WTC11 (cell line): ENCODE measurements around the gene IMMT. TPM values are rescaled to one million over a fixed set of nuclear protein-coding genes. Genes with fewer than 3 reads are reported as not detected.

Source experiments
- ATAC-seq: fragments of 200-7000 bp; cut with Tn5 transposase; 2 replicates; pipeline ENCODE4 v1.10.0; 2021; ENCODE audit warnings: mild to moderate bottlenecking, moderate library complexity
- CTCF ChIA-PET: fragments of 300-600 bp; sonication (Branson Sonifier 250); formaldehyde crosslinking; loops from one replicate; lab custom pipeline; 2021; ENCODE audit warnings: antibody characterized with exemption; lab: Charles Lee
- POLR2A ChIA-PET: fragments of 350-600 bp; sonication (Branson Sonifier 250); formaldehyde crosslinking; loops from one replicate; lab custom pipeline; 2021; ENCODE audit warnings: antibody characterized with exemption; lab: Charles Lee
- DNase-seq: peaks from one replicate; pipeline ENCODE4 v3.0.0; 2021; ENCODE audit warnings: low spot score
- H3K27ac Mint-ChIP-seq: 2 replicates; pipeline ENCODE4 v1.8.0; 2021; ENCODE audit warnings: mixed read lengths
- H3K27me3 Mint-ChIP-seq: 2 replicates; pipeline ENCODE4 v1.8.0; 2021; ENCODE audit warnings: low read depth, mild to moderate bottlenecking, moderate library complexity, mixed read lengths
- H3K36me3 Mint-ChIP-seq: 2 replicates; pipeline ENCODE4 v1.8.0; 2021; ENCODE audit warnings: mixed read lengths
- H3K4me1 Mint-ChIP-seq: 2 replicates; pipeline ENCODE4 v1.8.0; 2022; ENCODE audit warnings: mixed read lengths
- H3K4me3 Mint-ChIP-seq: 2 replicates; pipeline ENCODE4 v1.8.0; 2021; ENCODE audit warnings: mild to moderate bottlenecking, moderate library complexity, mixed read lengths
- H3K9me3 Mint-ChIP-seq: 2 replicates; pipeline ENCODE4 v1.8.0; 2021; ENCODE audit warnings: mixed read lengths
- GRHL2 ChIP-seq: fragments of 250-450 bp; sonication (Bioruptor Pico); IDR thresholded peaks from 2 replicates; pipeline ENCODE4 v1.8.0; 2022; ENCODE audit warnings: mild to moderate bottlenecking, moderate library complexity; ENCODE audit not compliant: insufficient replicate concordance, severe bottlenecking
- JAZF1 ChIP-seq: fragments of 250-450 bp; sonication (Bioruptor Pico); IDR thresholded peaks from 2 replicates; pipeline ENCODE4 v1.9.0; 2021; ENCODE audit warnings: moderate library complexity, mild to moderate bottlenecking, inconsistent platforms
- MXD4 ChIP-seq: fragments of 250-450 bp; sonication (Bioruptor Pico); IDR thresholded peaks from 2 replicates; pipeline ENCODE4 v1.8.0; 2021; ENCODE audit warnings: mild to moderate bottlenecking, moderate library complexity, borderline replicate concordance
- NFE2L1 ChIP-seq: sonication (generic); formaldehyde crosslinking; IDR thresholded peaks from 2 replicates; pipeline ENCODE4 v1.8.1; 2023; ENCODE audit warnings: missing genetic modification reagents
- NFYB ChIP-seq: sonication (generic); formaldehyde crosslinking; conservative IDR thresholded peaks from 2 replicates; pipeline ENCODE4 v1.8.0; 2022; ENCODE audit warnings: low read depth, missing genetic modification reagents
- TEAD4 ChIP-seq: sonication (generic); formaldehyde crosslinking; IDR thresholded peaks from 2 replicates; pipeline ENCODE4 v1.8.0; 2022; ENCODE audit warnings: mild to moderate bottlenecking, missing genetic modification reagents
- ZBTB21 ChIP-seq: sonication (generic); formaldehyde crosslinking; IDR thresholded peaks from 2 replicates; pipeline ENCODE4 v1.8.1; 2023; ENCODE audit warnings: mild to moderate bottlenecking, missing genetic modification reagents, borderline replicate concordance
- ZNF138 ChIP-seq: sonication (generic); formaldehyde crosslinking; conservative IDR thresholded peaks from 2 replicates; pipeline ENCODE4 v1.8.1; 2022; ENCODE audit warnings: mild to moderate bottlenecking, moderate library complexity, missing genetic modification reagents
- ZNF219 ChIP-seq: sonication (generic); formaldehyde crosslinking; IDR thresholded peaks from 2 replicates; pipeline ENCODE4 v1.8.0; 2023; ENCODE audit warnings: missing genetic modification reagents, mild to moderate bottlenecking, borderline replicate concordance
- ZNF232 ChIP-seq: sonication (generic); formaldehyde crosslinking; IDR thresholded peaks from 2 replicates; pipeline ENCODE4 v1.8.0; 2022; ENCODE audit warnings: mild to moderate bottlenecking, missing genetic modification reagents
- ZNF317 ChIP-seq: sonication (generic); formaldehyde crosslinking; IDR thresholded peaks from 2 replicates; pipeline ENCODE4 v1.8.1; 2023; ENCODE audit warnings: low read depth, mild to moderate bottlenecking, moderate library complexity, missing genetic modification reagents, borderline replicate concordance
- ZNF671 ChIP-seq: fragments of 250-450 bp; sonication (Bioruptor Pico); IDR thresholded peaks from 2 replicates; pipeline ENCODE4 v1.8.0; 2021; ENCODE audit warnings: mild to moderate bottlenecking
- total RNA-seq: library from RNA; stranded (reverse); gene quantifications from 3 replicates; pipeline ENCODE4 v1.2.3, GENCODE V29; 2021
- TF ChIP-seq, protein P1 (sequence below): fragments of 250-450 bp; sonication (Bioruptor Pico); IDR thresholded peaks from 2 replicates; pipeline ENCODE4 v2.1.2; 2022; ENCODE audit warnings: mild to moderate bottlenecking, moderate library complexity
- TF ChIP-seq, protein P2 (sequence below): sonication (generic); formaldehyde crosslinking; IDR thresholded peaks from 2 replicates; pipeline ENCODE4 v1.8.1; 2023; ENCODE audit warnings: mild to moderate bottlenecking, moderate library complexity, missing genetic modification reagents
- TF ChIP-seq, protein P3 (sequence below): sonication (generic); formaldehyde crosslinking; IDR thresholded peaks from 2 replicates; pipeline ENCODE4 v1.8.0; 2023; ENCODE audit warnings: missing genetic modification reagents, mild to moderate bottlenecking, borderline replicate concordance
- TF ChIP-seq, protein P4 (sequence below): sonication (generic); formaldehyde crosslinking; IDR thresholded peaks from 2 replicates; pipeline ENCODE4 v1.8.1; 2023; ENCODE audit warnings: mild to moderate bottlenecking, missing genetic modification reagents
- TF ChIP-seq, protein P5 (sequence below): sonication (generic); formaldehyde crosslinking; IDR thresholded peaks from 2 replicates; pipeline ENCODE4 v1.8.1; 2023; ENCODE audit warnings: mild to moderate bottlenecking, missing genetic modification reagents, moderate library complexity
- TF ChIP-seq, protein P6 (sequence below): sonication (generic); formaldehyde crosslinking; IDR thresholded peaks from 2 replicates; pipeline ENCODE4 v1.8.1; 2022; ENCODE audit warnings: missing genetic modification reagents, borderline replicate concordance
- TF ChIP-seq, protein P7 (sequence below): sonication (generic); formaldehyde crosslinking; IDR thresholded peaks from 2 replicates; pipeline ENCODE4 v1.8.0; 2022; ENCODE audit warnings: mild to moderate bottlenecking, missing genetic modification reagents

Gene IMMT
- total RNA-seq, 1 experiment from 2014 or later, result 102 TPM

DNA sequence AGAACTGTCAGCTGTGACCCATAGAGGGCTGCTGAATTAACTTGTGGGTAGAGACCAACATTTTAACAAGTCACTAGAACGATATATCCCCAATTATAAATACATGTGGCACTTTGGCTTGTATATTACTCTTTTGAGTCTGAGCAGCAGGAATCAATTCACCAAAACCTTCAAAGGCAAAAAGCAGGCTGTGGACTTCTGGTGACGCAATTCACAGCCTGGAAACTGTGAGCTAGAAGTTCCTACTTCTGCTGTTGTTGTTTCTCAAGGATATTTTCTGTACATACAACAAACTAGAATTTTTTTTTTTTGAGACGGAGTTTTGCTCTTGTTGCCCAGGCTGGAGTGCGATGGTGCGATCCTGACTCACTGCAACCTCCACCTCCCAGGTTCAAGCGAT, 52.0 kb downstream of the IMMT start:
- Mint-ChIP-seq H3K36me3 (peaks cover 61% of the 10 kb centered on the region), H3K27me3 (no peaks in the 10 kb centered on the region), H3K4me3 (no peak overlapping the region), H3K4me1 (no peaks in the 10 kb centered on the region), H3K27ac (no peak overlapping the region; the same call in 1 of the 2 replicates), H3K9me3 (no peaks in the 10 kb centered on the region)
- ATAC-seq, result no peak
- ChIA-PET POLR2A (interaction anchor here (0.5 kb wide), 1 partner anchor 31 kb away, joined by 4 read pairs; no protein-coding TSS in a partner anchor), CTCF (interaction anchor here (0.5 to 1.0 kb wide), 3 partner anchors 63 to 506 kb away, joined by 3 to 4 read pairs (median 3); no protein-coding TSS in a partner anchor)
- TF ChIP-seq, protein P1, sequence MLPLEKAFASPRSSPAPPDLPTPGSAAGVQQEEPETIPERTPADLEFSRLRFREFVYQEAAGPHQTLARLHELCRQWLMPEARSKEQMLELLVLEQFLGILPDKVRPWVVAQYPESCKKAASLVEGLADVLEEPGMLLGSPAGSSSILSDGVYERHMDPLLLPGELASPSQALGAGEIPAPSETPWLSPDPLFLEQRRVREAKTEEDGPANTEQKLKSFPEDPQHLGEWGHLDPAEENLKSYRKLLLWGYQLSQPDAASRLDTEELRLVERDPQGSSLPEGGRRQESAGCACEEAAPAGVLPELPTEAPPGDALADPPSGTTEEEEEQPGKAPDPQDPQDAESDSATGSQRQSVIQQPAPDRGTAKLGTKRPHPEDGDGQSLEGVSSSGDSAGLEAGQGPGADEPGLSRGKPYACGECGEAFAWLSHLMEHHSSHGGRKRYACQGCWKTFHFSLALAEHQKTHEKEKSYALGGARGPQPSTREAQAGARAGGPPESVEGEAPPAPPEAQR, result no peak
- TF ChIP-seq TEAD4, result no peak
- TF ChIP-seq NFYB (CRISPR knock-in tag), result no peak
- TF ChIP-seq ZNF671 (CRISPR knock-in tag), result no peak
- TF ChIP-seq, protein P2, sequence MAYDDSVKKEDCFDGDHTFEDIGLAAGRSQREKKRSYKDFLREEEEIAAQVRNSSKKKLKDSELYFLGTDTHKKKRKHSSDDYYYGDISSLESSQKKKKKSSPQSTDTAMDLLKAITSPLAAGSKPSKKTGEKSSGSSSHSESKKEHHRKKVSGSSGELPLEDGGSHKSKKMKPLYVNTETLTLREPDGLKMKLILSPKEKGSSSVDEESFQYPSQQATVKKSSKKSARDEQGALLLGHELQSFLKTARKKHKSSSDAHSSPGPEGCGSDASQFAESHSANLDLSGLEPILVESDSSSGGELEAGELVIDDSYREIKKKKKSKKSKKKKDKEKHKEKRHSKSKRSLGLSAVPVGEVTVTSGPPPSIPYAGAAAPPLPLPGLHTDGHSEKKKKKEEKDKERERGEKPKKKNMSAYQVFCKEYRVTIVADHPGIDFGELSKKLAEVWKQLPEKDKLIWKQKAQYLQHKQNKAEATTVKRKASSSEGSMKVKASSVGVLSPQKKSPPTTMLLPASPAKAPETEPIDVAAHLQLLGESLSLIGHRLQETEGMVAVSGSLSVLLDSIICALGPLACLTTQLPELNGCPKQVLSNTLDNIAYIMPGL (CRISPR knock-in tag), result no peak
- no peak for TF ChIP-seq MXD4
- TF ChIP-seq GRHL2, result no peak
- TF ChIP-seq, protein P3, sequence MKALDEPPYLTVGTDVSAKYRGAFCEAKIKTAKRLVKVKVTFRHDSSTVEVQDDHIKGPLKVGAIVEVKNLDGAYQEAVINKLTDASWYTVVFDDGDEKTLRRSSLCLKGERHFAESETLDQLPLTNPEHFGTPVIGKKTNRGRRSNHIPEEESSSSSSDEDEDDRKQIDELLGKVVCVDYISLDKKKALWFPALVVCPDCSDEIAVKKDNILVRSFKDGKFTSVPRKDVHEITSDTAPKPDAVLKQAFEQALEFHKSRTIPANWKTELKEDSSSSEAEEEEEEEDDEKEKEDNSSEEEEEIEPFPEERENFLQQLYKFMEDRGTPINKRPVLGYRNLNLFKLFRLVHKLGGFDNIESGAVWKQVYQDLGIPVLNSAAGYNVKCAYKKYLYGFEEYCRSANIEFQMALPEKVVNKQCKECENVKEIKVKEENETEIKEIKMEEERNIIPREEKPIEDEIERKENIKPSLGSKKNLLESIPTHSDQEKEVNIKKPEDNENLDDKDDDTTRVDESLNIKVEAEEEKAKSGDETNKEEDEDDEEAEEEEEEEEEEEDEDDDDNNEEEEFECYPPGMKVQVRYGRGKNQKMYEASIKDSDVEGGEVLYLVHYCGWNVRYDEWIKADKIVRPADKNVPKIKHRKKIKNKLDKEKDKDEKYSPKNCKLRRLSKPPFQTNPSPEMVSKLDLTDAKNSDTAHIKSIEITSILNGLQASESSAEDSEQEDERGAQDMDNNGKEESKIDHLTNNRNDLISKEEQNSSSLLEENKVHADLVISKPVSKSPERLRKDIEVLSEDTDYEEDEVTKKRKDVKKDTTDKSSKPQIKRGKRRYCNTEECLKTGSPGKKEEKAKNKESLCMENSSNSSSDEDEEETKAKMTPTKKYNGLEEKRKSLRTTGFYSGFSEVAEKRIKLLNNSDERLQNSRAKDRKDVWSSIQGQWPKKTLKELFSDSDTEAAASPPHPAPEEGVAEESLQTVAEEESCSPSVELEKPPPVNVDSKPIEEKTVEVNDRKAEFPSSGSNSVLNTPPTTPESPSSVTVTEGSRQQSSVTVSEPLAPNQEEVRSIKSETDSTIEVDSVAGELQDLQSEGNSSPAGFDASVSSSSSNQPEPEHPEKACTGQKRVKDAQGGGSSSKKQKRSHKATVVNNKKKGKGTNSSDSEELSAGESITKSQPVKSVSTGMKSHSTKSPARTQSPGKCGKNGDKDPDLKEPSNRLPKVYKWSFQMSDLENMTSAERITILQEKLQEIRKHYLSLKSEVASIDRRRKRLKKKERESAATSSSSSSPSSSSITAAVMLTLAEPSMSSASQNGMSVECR (CRISPR knock-in tag), result no peak
- TF ChIP-seq, protein P4, sequence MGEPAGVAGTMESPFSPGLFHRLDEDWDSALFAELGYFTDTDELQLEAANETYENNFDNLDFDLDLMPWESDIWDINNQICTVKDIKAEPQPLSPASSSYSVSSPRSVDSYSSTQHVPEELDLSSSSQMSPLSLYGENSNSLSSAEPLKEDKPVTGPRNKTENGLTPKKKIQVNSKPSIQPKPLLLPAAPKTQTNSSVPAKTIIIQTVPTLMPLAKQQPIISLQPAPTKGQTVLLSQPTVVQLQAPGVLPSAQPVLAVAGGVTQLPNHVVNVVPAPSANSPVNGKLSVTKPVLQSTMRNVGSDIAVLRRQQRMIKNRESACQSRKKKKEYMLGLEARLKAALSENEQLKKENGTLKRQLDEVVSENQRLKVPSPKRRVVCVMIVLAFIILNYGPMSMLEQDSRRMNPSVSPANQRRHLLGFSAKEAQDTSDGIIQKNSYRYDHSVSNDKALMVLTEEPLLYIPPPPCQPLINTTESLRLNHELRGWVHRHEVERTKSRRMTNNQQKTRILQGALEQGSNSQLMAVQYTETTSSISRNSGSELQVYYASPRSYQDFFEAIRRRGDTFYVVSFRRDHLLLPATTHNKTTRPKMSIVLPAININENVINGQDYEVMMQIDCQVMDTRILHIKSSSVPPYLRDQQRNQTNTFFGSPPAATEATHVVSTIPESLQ (CRISPR knock-in tag), result no peak
- no peak for TF ChIP-seq ZNF317
- TF ChIP-seq ZNF232 (CRISPR knock-in tag), result no peak
- TF ChIP-seq, protein P5, sequence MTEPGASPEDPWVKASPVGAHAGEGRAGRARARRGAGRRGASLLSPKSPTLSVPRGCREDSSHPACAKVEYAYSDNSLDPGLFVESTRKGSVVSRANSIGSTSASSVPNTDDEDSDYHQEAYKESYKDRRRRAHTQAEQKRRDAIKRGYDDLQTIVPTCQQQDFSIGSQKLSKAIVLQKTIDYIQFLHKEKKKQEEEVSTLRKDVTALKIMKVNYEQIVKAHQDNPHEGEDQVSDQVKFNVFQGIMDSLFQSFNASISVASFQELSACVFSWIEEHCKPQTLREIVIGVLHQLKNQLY (CRISPR knock-in tag), result no peak
- no peak for TF ChIP-seq ZBTB21 (CRISPR knock-in tag)
- no peak for TF ChIP-seq ZNF138 (CRISPR knock-in tag)
- TF ChIP-seq, protein P6, sequence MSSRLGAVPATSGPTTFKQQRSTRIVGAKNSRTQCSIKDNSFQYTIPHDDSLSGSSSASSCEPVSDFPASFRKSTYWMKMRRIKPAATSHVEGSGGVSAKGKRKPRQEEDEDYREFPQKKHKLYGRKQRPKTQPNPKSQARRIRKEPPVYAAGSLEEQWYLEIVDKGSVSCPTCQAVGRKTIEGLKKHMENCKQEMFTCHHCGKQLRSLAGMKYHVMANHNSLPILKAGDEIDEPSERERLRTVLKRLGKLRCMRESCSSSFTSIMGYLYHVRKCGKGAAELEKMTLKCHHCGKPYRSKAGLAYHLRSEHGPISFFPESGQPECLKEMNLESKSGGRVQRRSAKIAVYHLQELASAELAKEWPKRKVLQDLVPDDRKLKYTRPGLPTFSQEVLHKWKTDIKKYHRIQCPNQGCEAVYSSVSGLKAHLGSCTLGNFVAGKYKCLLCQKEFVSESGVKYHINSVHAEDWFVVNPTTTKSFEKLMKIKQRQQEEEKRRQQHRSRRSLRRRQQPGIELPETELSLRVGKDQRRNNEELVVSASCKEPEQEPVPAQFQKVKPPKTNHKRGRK (CRISPR knock-in tag), result no peak
- TF ChIP-seq NFE2L1 (CRISPR knock-in tag), result no peak
- TF ChIP-seq JAZF1 (CRISPR knock-in tag), result no peak
- TF ChIP-seq ZNF219 (CRISPR knock-in tag), result no peak
- TF ChIP-seq, protein P7, sequence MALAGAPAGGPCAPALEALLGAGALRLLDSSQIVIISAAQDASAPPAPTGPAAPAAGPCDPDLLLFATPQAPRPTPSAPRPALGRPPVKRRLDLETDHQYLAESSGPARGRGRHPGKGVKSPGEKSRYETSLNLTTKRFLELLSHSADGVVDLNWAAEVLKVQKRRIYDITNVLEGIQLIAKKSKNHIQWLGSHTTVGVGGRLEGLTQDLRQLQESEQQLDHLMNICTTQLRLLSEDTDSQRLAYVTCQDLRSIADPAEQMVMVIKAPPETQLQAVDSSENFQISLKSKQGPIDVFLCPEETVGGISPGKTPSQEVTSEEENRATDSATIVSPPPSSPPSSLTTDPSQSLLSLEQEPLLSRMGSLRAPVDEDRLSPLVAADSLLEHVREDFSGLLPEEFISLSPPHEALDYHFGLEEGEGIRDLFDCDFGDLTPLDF (CRISPR knock-in tag), result no peak
- DNase-seq, result no peak
